DOHH2 (cell line): ENCODE measurements around the gene FSHR.

Experiments used
- H3F3A ChIP-seq: fragments of 200-600 bp; sonication (generic), shearing (Covaris generic); 2 replicates; pipeline ENCODE4 v1.6.0; 2016; ENCODE audit warnings: antibody characterized with exemption, mild to moderate bottlenecking; ENCODE audit not compliant: control insufficient read depth, insufficient read depth
- H3K27ac ChIP-seq: fragments of 200-600 bp; sonication (generic); 2 replicates; pipeline ENCODE4 v1.5.1; 2014; ENCODE audit warnings: low read depth, mild to moderate bottlenecking, low read length, moderate library complexity
- H3K27me3 ChIP-seq: fragments of 200-600 bp; sonication (generic); 2 replicates; pipeline ENCODE4 v1.6.1; 2014; ENCODE audit warnings: mild to moderate bottlenecking, low read length, mixed read lengths; ENCODE audit not compliant: control insufficient read depth
- H3K36me3 ChIP-seq: fragments of 200-600 bp; sonication (generic); 2 replicates; pipeline ENCODE4 v1.6.1; 2014; ENCODE audit warnings: mild to moderate bottlenecking, low read length, moderate library complexity, mixed read lengths; ENCODE audit not compliant: control insufficient read depth
- H3K4me1 ChIP-seq: fragments of 200-600 bp; sonication (generic); 2 replicates; pipeline ENCODE4 v1.6.1; 2014; ENCODE audit warnings: mild to moderate bottlenecking, low read length, mixed read lengths; ENCODE audit not compliant: control insufficient read depth
- H3K4me2 ChIP-seq: fragments of 200-600 bp; sonication (generic); 2 replicates; pipeline ENCODE4 v1.6.0; 2014; ENCODE audit warnings: mild to moderate bottlenecking, low read length, moderate library complexity
- H3K4me3 ChIP-seq: fragments of 200-600 bp; sonication (generic); 2 replicates; pipeline ENCODE4 v1.5.1; 2014; ENCODE audit warnings: mild to moderate bottlenecking, low read length, mixed read lengths
- H3K79me2 ChIP-seq: fragments of 200-600 bp; sonication (generic); 2 replicates; pipeline ENCODE4 v1.6.1; 2014; ENCODE audit warnings: mild to moderate bottlenecking, low read length, mixed read lengths; ENCODE audit not compliant: control insufficient read depth
- H3K9me2 ChIP-seq: fragments of 200-600 bp; sonication (generic); replicated peaks from 2 replicates; pipeline ENCODE4 v1.6.1; 2014; ENCODE audit warnings: mild to moderate bottlenecking, low read length, mixed read lengths; ENCODE audit not compliant: control insufficient read depth
- H3K9me3 ChIP-seq: fragments of 200-600 bp; sonication (generic); 2 replicates; pipeline ENCODE4 v1.6.1; 2014; ENCODE audit warnings: antibody characterized with exemption, low read length, mixed read lengths; ENCODE audit not compliant: control insufficient read depth, insufficient read depth
- H4K20me1 ChIP-seq: fragments of 200-600 bp; sonication (generic); 2 replicates; pipeline ENCODE4 v1.6.0; 2014; ENCODE audit warnings: low read depth, mild to moderate bottlenecking, antibody characterized with exemption, low read length, moderate library complexity; ENCODE audit not compliant: control insufficient read depth, insufficient read depth
- EZH2phosphoT487 ChIP-seq: fragments of 200-600 bp; sonication (generic); IDR thresholded peaks from 2 replicates; pipeline ENCODE4 v1.6.1; 2017; ENCODE audit warnings: borderline replicate concordance, mild to moderate bottlenecking, antibody characterized with exemption, low read length, moderate library complexity, mixed read lengths
- TF ChIP-seq, protein P1 (sequence below): fragments of 200-600 bp; sonication (generic); IDR thresholded peaks from one replicate; pipeline ENCODE4 v1.5.1; 2014; ENCODE audit warnings: antibody characterized with exemption, mild to moderate bottlenecking, low read depth, low read length; ENCODE audit not compliant: poor library complexity, severe bottlenecking

FSHR gene

DNA sequence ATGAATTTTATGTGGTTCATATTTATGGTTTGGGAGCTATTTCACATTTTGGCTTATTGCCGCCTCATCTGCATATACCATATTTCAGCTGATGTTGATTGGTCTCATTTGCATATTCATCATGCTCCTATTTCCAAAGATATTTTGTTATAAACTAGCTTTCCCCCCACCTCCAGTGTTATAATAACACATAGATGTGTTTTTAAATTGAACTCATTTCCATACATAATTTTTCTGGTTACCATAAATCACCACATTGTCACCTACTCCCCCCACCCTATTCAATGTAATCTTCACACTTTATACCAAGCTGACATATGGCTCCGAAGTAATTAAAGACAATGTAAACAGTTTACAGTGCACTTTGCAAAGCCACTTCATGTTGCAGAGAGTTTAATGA is 101.2 kb downstream of the FSHR start:
- Histone ChIP-seq H3K27me3 (no peaks in the 10 kb centered on the region), H4K20me1 (no peaks in the 10 kb centered on the region), H3K4me2 (no peak overlapping the region), H3K9me2 (no peaks in the 10 kb centered on the region), H3F3A (no peaks in the 10 kb centered on the region), H3K9me3 (0 out of 2 replicates have a peak, but pooled peaks cover 3% of the 10 kb centered on the region), H3K79me2 (no peaks in the 10 kb centered on the region), H3K4me1 (no peaks in the 10 kb centered on the region), H3K4me3 (no peak overlapping the region), H3K27ac (no peak overlapping the region), H3K36me3 (no peaks in the 10 kb centered on the region)
- no peak for TF ChIP-seq EZH2phosphoT487
- TF ChIP-seq, protein P1, sequence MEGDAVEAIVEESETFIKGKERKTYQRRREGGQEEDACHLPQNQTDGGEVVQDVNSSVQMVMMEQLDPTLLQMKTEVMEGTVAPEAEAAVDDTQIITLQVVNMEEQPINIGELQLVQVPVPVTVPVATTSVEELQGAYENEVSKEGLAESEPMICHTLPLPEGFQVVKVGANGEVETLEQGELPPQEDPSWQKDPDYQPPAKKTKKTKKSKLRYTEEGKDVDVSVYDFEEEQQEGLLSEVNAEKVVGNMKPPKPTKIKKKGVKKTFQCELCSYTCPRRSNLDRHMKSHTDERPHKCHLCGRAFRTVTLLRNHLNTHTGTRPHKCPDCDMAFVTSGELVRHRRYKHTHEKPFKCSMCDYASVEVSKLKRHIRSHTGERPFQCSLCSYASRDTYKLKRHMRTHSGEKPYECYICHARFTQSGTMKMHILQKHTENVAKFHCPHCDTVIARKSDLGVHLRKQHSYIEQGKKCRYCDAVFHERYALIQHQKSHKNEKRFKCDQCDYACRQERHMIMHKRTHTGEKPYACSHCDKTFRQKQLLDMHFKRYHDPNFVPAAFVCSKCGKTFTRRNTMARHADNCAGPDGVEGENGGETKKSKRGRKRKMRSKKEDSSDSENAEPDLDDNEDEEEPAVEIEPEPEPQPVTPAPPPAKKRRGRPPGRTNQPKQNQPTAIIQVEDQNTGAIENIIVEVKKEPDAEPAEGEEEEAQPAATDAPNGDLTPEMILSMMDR, result no peak

DNA sequence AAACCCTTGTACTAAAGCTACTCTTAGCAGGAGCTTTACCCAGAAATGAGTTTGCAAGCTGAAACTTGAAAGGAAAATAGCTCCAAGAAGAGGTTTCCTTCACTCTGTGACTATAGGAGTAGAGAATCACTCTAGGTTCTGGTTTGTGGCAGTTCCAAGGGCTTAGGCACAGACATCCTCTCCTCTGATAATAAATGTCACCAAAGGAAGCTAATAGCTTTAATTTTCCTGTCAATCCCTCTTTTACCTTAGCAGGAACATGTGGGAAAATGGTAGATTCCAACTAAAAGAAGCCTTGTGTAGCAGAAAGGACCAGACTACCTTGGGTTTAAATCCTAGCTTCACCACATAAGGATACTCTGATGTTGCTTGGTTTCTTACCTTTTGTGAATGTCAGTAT is 104.0 kb downstream of the FSHR start:
- TF ChIP-seq, protein P1, result no peak
- no peak for TF ChIP-seq EZH2phosphoT487

DNA sequence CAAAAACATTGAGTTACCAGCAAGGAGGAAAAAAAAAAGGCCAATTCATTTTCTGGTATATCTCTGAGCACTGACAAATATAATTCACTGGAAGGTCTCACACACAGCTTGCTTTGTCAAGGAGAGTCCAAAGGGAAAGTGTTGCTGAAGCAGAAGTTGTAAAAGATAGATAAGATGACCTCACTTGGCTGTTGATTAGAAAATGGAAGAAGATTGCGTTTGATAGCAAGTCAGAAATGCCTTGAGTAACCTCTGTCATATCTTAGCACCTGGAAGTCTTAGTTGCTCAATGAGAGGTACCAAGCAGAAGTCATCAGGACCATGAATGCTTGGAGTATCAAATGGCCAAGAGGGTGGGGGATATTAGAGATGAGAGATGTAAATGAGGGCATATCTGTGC is 105.2 kb downstream of the FSHR start:
- Histone ChIP-seq H3K4me1 (no peaks in the 10 kb centered on the region), H3K79me2 (no peaks in the 10 kb centered on the region), H3K9me3 (no peaks in the 10 kb centered on the region), H3F3A (no peaks in the 10 kb centered on the region), H3K27me3 (no peaks in the 10 kb centered on the region), H4K20me1 (no peaks in the 10 kb centered on the region), H3K36me3 (no peaks in the 10 kb centered on the region), H3K4me2 (no peak overlapping the region), H3K9me2 (no peaks in the 10 kb centered on the region), H3K27ac (no peak overlapping the region), H3K4me3 (no peak overlapping the region)
- no peak for TF ChIP-seq EZH2phosphoT487
- TF ChIP-seq, protein P1, result no peak

More for the DNA sequence above, 104.0 kb downstream of the FSHR start:
- H3K27ac ChIP-seq, result no peak overlapping the region
- H4K20me1 ChIP-seq, result no peaks in the 10 kb centered on the region
- no peaks in the 10 kb centered on the region for H3K4me1 ChIP-seq
- no peaks in the 10 kb centered on the region for H3K27me3 ChIP-seq
- no peak overlapping the region for H3K4me2 ChIP-seq
- H3K9me3 ChIP-seq, result 0 out of 2 replicates have a peak, but pooled peaks cover 3% of the 10 kb centered on the region
- H3K36me3 ChIP-seq, result no peaks in the 10 kb centered on the region
- H3K9me2 ChIP-seq, result no peaks in the 10 kb centered on the region
- H3F3A ChIP-seq, result no peaks in the 10 kb centered on the region
- H3K79me2 ChIP-seq, result no peaks in the 10 kb centered on the region
- no peak overlapping the region for H3K4me3 ChIP-seq

DNA sequence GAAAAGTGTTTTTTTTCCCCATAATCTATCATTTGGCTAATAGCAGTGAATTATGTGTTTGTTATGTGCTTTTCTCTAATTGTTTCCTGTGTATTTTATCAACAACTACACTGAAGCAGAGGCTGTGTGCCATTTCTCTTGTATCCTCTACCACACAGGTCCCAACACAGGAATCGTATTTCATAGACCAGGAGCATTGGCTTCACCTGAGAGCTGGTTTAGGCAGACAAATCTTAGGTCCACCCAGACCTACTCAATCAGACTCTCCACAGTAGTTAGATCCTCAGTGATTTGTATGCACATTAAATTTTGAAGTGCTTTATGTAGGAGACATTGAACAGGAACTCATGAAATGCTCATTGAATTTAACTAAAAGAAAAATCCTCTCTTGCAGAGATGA is 109.2 kb downstream of the FSHR start:
- H3K36me3 ChIP-seq, result no peaks in the 10 kb centered on the region
- H3K79me2 ChIP-seq, result no peaks in the 10 kb centered on the region
- no peak for TF ChIP-seq EZH2phosphoT487
- TF ChIP-seq, protein P1, result no peak
- no peak overlapping the region for H3K4me2 ChIP-seq
- no peaks in the 10 kb centered on the region for H3K9me2 ChIP-seq
- no peaks in the 10 kb centered on the region for H4K20me1 ChIP-seq
- no peaks in the 10 kb centered on the region for H3K27me3 ChIP-seq
- H3K4me1 ChIP-seq, result no peaks in the 10 kb centered on the region
- H3K9me3 ChIP-seq, result no peaks in the 10 kb centered on the region
- no peak overlapping the region for H3K4me3 ChIP-seq
- no peaks in the 10 kb centered on the region for H3F3A ChIP-seq
- no peak overlapping the region for H3K27ac ChIP-seq
